CD1c-positive myeloid dendritic cell (primary cell): ENCODE measurements around the gene SSH2.

ENCODE experiments used
- DNase-seq: peaks from one replicate; pipeline ENCODE4 v3.0.0-alpha.2; 2016; ENCODE audit errors: extremely low spot score

Gene SSH2

DNA sequence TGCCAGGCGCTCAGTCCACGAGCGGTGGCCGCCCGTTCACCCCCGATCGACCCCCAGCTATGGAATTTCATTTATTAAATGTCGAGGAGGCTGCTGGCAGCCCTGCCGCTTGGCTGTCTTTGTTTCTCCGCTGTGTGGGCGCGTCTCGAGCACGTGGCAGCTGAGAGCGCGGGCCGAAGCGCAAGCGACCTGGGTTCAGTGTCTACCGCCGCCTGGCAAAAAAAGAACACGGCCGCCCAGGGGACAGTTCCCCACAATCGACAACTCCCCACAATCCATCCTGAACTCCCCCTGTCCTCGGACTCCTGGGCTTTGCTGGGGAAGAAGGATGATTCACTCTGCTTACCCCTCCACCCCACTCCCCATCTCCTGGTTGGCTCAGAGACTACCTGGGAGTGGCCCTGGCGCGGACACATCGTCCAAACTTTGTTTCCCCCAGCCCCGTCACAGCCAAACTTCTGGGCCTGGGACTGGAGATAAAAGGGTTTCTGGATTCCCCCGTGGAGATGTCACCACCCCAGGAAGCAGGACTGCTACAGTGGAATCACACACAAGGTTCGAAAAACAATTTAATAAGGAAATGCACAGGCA lies 338.8 kb downstream of the SSH2 start:
- peak; percentile 48 for DNase-seq

DNA sequence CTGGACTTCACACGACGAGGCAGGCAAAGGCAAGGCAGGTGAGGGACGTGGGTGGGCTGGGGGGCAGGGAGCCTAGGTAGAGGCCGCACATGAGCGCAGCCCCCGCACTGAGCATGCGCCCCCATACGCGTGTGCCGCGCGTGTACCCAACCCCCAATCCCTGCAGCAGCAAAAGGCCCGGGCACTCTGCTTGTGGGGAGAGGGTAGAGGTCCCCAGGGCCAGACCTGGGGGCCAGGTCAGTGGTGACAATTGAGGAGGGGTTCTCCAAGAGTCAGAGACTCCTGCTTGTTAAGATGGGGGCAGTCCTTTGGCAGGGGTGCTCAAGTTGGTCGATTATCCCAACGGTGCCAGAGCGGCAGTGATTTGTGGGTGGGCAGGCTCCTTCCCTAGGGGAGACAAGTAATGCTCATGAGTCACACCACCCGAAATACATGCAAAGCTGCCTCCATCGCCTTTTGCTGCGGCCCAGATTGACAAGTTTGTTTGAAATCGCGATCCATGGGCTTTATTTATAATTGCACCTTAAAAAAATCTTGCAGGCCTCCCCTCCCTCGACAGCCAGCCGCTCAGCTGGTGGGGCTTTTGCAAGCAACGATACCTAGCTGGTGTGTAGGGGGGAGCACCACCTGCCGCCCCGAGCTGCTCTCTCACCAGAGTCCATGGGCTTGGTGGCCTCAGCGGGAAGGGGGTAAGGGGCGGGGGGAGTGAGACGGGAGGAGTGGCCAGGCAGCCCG lies 339.4 kb downstream of the SSH2 start:
- peak; percentile 56 for DNase-seq

DNA sequence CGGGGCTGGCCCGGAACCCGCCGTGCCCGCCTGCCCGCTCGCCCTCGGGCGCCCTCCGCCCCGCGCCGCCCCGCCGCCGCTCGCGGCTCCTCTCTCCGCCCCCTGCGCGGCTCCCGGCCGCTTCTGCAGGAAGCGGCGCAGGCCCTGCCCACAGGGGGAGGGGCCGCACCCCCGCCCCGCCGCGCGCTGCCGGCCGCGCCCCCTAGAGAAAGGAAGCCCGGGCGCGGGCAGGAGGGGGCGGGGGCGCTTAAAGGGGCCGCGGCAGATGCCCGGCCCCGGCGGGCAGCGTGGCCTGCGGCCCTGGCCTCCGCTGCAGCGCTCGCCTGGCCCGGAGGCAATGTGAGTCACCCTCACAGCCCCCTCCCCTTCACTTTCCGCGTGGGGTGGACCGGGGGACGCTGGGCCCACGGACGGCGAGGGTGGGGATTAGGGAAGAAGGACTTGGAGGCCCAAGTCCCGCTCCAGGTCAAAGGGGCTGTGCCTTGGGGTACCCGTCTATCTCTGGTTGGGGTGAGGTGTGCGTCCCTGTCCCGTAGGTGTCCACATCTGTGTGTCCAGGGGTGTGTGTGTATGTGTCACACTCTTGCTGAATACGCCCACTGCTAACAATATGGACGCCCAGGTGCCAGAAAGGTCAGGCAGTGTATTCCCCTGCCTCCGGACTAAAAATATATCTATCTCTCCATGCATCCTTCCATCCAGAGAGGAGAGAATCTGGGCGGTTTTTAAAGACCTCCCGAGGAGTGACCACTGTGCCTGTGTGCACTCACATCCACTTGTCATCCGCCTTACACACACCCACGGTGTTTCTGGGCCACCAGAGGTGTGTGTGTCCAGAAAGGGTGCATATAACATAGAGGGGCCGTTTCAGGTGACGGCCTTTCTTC lies 340.3 kb downstream of the SSH2 start, which contains the start of gene GIT1:
GIT1 (minus strand) TSS at position 125 of the 887 bp plus-strand sequence. CDS start 270 bp downstream, outside the sequence.
- DNase-seq, result peak; percentile 96

- DNase-seq, result peak; percentile 44
Observed at GRCh38 chr17:29588562-29589411, 341.2 kb downstream of the SSH2 start.

DNA sequence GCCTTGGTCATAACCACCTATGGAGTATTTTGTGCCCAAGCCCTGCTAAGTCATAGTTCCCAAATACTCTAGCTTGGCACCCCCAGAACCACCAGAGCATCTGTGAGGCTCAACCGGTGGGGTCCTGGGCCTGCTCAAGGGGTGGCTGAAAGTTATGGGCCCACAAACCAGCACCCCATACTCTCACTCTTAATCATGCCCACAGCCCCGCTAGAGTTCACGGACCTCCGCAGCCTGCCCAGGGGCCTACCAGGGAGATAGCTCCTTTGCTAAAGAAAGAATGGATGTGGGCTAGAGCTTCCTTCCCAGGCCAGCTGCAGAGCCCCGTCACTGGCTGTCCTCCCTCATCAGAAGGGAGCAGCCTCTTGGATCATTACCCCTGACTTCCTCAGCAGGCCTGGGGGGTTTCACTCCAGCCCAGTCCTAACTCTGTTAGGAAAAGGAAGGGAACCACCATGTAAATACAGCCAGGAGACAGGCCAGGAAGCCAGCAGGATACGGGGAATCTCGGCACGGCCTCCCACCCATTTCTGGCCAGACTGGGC lies 341.9 kb downstream of the SSH2 start:
- peak; percentile 28 for DNase-seq

GRCh38 chr17:29587591-29587990 lies 342.4 kb downstream of the SSH2 start:
- DNase-seq, result no peak

DNA sequence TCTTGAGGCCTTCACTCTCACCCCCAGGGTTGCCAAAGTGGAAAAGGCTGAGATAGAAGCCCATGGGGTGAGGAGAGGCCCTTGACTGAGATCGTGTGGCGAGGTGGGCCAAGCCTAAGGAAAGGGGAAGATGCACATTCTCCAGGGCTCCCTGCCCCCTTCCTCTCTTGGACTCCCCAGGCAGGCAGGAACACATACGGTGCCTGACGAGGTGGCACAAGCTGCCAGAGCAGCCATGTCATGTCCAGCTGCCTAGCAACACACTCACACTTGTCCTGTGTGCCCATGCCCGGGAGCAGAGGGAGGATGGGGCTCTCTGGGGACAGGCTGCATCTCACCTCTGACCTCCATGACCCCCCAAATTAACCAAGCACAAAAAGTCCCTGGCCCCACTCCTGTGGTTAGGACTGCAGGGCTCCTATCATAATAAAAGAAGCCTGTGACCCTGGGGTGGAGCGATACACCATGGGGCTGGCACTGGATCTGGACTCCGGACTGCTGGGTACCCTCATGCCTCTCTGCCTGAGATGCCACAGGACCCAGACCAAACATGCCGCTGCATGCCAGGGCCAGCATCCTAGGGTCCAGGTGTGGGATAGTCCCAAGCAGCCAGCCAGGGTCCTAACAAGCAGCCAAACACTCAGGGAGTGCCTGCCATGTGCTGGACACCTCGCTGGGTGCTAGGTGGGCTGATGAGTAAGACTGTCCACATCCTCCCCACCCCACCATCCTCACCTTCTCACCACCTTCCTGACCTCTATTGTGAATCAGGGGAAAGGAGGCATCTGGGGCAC lies 343.2 kb downstream of the SSH2 start:
- peak; percentile 38 for DNase-seq

- DNase-seq, result no peak
Observed at GRCh38 chr17:29585080-29585751, 344.8 kb downstream of the SSH2 start.

DNA sequence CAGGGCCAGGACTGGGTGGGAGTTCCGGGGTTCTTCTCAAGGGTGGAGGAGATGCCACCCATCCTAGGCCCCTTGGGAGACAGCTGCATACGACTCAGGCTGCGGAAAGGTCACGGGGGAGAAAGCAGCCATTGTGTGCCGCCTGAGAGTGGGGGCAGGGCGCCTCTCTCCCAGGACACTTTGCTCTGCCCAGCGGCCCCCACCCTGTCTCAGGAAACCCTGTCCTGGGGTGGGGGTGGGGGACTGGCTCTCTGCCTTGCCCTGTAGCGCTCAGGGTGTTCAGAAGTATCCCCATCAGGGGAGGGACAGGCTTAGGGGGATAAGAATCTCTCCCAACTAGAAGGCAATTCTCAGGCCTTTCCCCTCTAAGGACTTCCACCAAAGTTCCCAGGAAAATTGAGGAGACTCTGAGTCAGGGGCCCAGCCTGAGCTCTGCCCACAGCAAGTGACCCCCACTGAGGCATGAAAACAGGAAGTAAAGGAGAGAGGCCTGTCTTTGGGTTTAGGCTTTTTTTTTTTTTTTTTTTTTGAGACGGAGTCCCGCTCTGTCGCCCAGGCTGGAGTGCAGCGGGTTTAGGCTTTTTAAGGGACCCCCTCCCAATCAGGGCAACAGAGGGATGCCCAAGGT lies 345.5 kb downstream of the SSH2 start:
- DNase-seq, result peak; percentile 58

DNA sequence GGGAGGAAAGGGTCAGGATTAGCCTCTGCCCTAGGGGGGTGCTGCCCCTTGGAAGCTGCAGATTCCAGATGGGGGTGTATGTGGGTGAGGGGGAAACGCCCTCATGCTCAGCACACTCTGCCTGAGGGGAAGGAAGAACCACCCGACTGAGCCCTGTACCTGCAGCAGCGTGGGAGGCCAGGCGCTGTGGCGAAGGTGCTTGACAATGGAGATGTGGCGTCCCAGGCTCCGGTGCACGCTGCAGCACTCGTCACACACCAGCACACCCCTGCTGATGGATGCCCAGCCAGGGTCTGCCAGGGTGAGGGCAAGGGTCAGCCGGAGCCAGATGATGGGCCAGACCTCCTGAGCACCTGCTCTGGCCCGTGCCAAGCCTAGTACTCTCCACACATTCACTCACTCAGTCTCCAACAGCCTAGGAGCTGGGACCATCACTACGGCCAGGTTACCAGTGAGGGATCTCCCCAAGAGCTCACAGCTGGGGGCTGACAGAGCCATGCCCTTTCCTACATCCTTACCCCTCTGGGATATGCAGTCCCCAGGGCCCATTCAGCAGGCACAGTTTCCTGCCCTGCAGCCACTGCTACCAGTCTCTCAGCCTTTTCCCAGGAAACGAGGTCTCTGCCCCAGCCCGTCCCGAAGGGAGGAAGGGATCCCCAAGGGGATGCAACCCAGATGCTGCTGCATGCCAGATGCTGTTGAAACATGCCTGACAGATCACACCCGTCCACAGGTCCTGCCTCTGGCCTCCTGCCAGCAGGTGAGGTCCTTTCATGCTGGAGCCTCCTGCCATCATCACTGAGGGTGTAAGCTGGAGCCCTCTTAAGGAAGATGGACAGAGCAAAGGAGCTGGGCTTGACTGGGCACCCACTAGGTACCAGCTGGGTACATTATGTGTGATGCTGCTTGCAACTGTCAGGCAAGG lies 346.4 kb downstream of the SSH2 start:
- DNase-seq, result no peak

- DNase-seq, result no peak
Observed at GRCh38 chr17:29582772-29583171, 347.3 kb downstream of the SSH2 start.

- no peak for DNase-seq
Observed at GRCh38 chr17:29582254-29582765, 347.7 kb downstream of the SSH2 start.

- no peak for DNase-seq
Observed at GRCh38 chr17:29581583-29582253, 348.3 kb downstream of the SSH2 start.

DNA sequence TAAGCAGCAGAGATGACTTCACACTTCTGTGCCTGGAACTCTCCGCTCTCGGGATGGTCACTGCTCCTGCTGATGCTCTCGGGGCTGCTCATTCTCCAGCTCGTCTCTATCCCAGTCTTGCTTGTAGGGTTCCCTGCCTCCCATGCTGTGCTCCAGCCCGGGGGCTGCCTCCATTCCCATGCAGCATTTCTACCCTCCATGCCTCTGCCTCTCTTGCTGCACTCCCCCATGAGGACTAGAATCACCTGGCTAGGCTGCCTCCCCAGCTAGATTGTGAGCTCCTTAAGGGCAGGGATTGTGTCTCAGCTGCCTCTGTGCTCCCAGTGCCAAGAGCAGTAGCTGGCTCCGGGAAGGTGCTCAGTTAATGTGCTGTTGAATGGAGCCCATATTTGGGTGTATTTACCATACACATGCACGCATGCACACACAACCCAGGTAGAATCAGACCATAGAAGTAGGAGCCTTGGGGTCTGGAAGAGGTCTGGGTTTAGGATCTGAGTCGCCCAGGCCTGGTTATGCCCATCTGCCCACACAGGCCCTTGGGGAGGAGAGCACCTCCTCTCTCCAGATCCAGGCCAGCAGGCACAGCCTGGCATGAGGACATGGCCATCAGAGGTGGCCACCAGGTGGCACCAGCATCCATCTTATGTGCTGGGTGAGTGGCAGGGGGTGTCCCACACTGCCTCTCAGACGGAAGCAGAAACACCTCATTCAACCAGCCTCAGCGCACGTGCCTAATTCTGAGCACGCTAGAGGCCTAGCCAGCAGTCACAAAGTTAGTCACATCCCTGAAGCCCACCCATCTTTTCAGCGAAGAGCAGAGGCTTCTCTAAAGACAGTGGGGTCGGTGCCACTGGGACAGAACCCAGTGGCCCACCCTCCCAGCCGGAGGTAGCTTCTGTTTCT lies 349.9 kb downstream of the SSH2 start:
- peak; percentile 93 for DNase-seq

DNA sequence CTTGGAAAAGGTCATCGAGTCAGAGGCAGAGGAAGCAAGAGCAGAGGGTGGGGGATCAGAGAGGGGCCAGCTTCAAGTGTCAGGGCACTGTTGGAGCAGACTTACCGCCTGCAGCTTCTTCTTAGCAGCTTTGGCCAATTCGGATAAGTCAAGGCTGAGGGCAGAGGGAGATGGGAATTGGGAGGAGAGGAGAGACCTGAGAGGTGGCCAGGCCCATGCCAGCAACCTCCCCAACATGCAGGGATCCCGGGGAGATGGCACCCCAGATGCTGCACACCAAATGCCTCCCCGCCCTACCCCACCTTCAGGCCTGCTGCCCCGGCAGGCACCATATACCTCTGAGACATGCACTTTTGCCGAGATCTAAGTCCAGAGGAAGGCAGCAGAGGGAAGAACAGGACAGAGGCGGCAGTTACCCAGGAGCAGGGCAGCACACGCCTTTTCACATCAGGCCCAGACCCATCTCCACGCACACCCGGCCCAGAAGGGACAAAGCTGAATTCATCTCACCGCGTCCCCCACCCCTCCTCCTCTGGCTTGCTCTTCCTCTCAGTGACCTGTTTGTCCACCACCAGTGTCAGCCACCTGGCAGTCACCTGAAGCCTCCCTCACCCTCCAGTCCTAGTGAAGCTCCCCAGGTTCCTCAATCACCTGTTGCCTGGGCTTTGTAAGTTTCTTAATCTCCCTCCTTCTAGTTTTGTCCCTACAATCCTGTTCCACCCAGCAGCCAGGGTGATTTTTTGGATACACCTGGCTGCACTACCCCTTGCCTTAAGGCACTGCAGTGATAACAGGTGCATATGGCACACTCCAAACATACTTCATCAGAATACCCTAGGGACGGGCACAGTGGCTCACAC lies 351.2 kb downstream of the SSH2 start:
- no peak for DNase-seq
